Glomerular endothelial cell (primary cell): ENCODE measurements around the gene KLHL20. TPM values are rescaled to one million over a fixed set of nuclear protein-coding genes. Genes with fewer than 3 reads are reported as not detected.
A peak's percentile ranks its signal among the peaks of the same experiment; 100 is the strongest.
"Not testable (repeated sequence)": the region's sequence is repeated elsewhere in the genome, so short reads cannot be mapped to it uniquely, and the experiment has no call there.

ENCODE experiments used
- DNase-seq: peaks from one replicate; pipeline ENCODE4 v3.0.0-alpha.2; 2011; ENCODE audit warnings: low read depth, low spot score; ENCODE audit errors: extremely low read depth
- total RNA-seq: library from RNA; depleted of rRNA; stranded (reverse); fragments of >200 nt; gene quantifications from 2 replicates; pipeline ENCODE4 v1.2.3, GENCODE V29; 2015

The KLHL20 gene, protein sequence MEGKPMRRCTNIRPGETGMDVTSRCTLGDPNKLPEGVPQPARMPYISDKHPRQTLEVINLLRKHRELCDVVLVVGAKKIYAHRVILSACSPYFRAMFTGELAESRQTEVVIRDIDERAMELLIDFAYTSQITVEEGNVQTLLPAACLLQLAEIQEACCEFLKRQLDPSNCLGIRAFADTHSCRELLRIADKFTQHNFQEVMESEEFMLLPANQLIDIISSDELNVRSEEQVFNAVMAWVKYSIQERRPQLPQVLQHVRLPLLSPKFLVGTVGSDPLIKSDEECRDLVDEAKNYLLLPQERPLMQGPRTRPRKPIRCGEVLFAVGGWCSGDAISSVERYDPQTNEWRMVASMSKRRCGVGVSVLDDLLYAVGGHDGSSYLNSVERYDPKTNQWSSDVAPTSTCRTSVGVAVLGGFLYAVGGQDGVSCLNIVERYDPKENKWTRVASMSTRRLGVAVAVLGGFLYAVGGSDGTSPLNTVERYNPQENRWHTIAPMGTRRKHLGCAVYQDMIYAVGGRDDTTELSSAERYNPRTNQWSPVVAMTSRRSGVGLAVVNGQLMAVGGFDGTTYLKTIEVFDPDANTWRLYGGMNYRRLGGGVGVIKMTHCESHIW
- total RNA-seq = 23.0 and 29.4 TPM in 2 replicates

DNA sequence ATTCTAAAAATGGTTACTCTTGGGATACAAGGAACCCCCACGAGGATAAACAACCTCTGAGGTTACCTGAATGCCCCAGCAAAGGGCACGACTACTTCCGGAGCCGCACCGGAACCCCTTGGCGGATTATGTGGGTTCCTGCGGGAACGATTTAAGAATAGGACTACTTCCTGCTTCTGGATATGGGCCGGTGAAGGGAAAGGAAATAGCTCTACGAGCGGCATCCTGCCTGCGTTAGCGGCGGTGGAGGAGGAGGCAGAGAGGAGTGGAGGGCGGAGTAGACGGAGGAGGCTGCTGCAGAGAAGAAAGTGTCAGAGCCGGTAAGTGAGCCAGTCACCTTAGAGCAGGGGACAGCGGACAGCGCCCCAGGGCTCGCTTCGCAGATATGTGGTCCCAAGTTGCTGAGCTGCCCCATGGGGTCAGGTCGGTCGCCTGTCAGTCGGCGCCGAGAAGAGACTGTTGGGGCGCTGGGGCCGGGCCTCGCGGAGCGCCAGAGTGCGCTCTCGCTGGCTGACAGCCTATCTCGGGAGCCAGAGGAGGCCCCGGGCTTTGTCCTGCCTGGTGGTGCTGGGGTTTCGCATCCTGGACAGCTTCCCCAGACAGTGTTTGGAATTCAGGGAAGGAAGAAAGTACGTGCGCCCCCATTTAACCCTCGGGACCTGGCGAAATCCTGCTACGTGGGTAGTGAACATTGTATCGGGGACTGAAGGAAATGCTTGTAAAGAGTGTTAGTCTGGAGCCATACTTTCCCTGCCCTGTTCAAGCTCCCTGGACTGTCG, at the start of gene KLHL20:
Gene KLHL20 (plus strand): TSS at position 223 of the 779 bp plus-strand sequence. CDS start 1,063 bp downstream, outside the sequence.
- peak; percentile 70 for DNase-seq

DNA sequence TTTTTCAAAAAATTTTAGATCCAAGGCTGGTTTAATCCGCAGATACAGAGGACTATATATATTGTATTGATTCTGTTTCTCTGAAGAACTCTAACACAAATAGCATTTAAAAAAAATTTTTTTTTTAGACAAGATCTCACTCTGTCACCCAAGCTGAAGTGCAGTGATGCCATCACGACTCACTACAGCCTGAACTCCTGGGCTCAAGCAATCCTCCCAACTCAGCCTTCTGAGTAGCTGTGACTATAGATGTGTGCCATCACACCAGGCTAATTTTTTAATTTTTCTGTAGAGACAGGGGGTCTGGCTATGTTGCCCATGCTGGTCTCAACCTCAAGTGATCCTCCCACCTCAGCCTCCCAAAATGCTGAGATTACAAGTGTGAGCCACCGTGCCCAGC, 48.1 kb upstream of the KLHL20 start:
- no peak for DNase-seq

DNA sequence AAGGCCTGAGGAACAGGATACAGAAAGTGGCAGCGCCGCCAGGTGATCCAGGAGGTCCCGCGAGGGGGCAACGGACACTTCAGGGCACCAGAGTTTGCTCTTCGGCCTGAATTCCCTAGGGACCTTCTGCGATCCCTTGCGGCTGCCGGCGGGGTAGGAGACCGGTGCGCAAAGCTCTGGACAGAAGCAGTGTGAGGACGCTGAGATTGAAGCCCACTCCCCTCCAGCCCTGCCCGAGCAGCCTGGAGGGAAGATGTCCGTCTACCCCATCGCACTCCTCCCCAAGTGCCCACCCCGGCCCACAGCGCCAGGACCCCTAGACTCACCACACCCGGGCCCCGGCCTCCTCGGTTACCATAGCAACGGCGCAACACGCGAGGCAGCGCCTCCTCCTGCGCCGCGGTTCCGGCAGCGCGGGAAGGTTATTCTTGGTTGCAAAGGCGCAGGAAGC, 45.3 kb upstream of the KLHL20 start, which contains the start of gene ANKRD45:
Gene ANKRD45 (minus strand): TSS at position 361 of the 451 bp plus-strand sequence. CDS start 10,433 bp downstream, outside the sequence.
- DNase-seq = no peak

DNA sequence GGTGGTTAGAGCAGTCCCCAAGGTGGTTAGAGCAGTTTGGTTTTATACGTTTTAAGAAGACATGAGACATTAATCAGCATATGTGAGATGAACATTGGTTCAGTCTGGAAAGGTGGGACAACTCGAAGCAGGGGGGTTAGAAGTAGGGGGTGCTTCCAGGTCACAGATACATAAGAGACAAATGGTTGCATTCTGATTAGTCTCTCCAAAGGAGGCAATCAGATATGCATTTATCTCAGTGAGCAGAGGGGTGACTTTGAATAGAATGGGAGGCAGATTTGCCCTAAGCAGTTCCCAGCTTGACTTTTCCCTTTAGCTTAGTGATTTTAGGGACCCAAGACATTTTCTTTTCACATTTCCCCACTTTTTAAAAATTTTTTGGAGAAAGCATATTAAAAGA, 40.3 kb upstream of the KLHL20 start:
- DNase-seq = not testable (repeated sequence)

DNA sequence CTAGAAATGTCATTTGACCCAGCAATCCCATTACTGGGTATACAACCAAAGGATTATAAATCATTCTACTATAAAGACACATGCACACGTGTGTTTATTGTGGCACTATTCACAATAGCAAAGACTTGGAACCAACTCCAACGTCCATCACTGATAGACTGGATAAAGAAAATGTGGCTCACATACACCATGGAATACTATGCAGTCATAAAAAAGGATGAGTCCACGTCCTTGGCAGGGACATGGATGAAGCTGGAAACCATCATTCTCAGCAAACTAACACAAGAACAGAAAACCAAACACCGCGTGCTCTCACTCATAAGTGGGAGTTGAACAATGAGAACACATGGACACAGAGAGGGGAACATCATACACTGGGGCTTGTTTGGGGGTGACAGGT, 34.6 kb upstream of the KLHL20 start:
- DNase-seq = not testable (repeated sequence)

DNA sequence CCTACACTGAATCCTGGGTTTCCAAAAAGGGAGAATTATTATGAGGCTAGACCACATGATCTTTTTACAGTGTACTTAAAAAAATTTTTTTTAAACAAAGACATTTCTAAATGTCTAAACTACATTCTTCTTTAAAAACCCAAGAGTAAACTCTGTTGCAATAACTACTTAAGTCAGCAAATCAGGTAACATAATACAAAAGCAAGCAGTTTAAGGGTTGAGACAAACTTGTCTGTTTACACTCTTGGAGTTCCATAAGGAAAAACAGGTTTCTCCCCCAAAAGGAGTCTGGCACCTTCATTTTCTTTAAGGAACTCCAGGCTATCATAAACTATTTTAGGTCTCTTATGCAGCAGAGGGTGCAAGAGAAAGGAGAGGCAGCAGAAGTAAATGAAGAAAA, 32.6 kb upstream of the KLHL20 start:
- no peak for DNase-seq

DNA sequence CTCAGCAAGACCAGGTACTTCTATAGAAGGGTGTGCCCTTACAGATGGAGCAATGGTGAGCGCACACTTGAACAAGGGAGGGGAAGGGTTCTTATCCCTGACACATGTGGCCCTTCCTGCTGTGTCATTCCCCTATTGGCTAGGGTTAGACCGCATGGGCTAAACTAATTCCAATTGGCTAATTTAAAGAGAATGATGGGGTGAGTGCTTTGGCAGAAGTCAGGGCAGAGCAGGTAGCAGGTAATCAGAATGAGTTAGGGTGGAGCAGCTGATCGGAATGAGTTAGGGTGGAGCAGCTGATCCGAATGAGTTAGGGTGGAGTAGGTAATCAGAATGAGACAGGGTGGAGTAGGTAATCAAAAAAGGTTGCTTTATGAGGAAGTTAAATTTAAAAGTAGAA, 30.9 kb upstream of the KLHL20 start:
- not testable (repeated sequence) for DNase-seq

DNA sequence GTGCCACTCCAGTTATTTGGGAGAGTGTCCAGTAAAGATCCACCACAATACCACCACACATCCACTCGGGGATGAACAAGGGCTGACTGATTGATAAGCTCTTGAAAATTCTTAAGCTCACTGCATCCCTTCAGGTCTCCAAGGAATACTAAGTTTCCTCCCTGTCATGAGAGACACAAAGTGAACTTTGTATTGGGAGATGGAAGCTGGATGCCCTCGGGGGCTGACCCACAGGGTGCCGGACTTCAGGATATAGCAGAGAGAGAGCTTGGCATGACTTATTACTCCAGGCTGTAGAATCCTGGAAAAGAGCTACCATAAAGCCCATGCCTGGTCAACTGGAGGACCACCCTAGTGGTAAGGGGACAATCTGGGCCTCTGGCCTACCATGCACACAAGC, 29.7 kb upstream of the KLHL20 start:
- not testable (repeated sequence) for DNase-seq

DNA sequence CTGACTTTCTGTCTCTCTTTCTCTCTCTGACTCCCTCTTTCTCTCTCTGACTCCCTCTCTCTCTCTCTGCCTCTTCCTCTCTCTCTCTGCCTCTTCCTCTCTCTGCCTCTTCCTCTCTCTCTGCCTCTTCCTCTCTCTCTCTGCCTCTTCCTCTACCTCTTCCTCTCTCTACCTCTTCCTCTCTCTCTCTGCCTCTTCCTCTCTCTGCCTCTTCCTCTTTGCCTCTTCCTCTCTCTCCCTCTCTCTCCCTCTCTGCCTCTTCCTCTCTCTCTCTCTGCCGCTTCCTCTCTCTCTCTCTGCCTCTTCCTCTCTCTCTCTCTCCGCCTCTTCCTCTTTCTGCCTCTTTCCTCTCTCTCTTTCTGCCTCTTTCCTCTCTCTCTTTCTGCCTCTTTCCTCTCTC, 26.5 kb upstream of the KLHL20 start:
- no peak for DNase-seq

DNA sequence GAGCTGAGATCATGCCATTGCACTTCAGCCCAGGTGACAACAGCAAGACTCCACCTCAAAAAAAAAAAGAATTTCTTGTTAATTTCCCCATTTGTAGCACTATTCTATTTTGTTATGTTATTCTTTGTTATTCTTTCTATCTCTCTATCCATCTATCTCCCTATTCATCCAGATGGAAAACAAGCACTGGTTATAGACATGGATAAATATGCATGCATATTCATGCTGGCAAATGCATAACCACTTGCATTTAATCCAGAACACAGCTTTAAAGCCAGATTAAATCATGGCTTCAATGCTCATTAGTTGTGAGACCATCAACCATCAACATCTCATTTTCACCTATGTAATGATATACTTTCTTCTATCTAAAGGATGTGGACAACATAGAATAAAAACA, 21.5 kb upstream of the KLHL20 start:
- DNase-seq = no peak

DNA sequence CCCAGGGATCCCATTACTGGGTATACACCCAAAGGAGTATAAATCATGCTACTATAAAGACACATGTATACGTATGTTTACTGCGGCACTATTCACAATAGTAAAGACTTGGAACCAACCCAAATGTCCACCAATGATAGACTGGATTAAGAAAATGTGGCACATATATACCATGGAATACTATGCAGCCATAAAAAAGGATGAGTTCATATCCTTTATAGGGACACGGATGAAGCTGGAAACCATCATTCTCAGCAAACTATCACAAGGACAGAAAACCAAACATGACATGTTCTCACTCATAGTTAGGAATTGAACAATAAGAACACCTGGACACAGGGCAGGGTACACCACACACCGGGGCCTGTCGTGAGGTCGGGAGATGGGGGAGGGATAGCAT, 13.5 kb upstream of the KLHL20 start:
- not testable (repeated sequence) for DNase-seq

DNA sequence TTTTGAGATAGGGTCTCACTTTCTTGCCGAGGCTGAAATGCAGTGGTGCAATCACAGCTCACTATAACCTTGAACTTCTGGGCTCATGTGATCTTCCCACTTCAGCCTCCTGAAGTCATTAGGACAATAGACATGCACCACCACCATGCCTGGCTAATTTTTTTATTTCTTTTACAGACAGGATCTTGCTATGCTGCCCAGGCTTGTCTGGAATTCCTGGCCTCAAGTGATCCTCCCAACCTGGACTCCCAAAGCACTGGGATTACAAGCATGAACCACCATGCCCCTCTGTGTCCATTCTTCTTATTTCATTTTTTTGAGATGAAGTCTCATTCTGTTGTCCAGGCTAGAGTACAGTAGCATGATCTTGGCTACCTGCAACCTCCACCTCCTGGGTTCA, 12.0 kb upstream of the KLHL20 start:
- DNase-seq = no peak

DNA sequence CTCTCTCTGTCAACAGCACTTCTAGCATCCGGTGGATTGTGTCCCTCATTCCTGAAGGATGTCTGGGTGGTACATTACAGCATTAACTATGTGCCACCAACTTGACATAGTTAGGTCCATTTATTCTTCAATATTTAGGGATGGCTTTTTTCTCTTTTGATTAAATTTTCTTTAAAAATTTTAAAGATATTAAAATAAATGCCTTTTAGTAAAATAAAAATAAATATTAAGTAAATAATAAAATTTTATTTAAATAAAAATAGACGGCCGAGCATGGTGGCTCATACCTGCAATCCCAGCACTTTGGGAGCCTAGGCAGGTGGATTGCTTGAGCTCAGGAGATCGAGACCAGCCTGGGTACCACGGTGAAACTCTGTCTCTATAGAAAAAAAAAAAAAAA, 9.7 kb upstream of the KLHL20 start:
- no peak for DNase-seq

DNA sequence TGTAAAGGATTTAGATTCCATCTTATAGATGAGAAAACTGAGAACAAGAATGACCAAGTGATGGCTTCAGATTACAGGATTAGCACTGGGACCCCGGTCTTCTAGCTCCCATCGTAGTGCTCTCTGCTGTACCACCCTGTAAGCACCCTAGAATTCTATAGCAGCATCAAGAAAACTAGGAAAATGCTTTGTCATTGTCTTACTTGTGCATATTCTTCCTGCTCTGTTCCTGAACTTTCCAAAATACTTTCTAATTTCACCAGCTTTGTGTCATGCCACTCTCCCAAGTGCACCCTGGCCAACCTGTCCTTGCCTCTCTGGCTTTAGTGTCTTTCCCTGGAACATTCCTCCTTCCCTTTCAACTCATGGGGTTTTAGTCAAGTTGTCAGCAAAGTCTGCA, 6.0 kb upstream of the KLHL20 start:
- no peak for DNase-seq

DNA sequence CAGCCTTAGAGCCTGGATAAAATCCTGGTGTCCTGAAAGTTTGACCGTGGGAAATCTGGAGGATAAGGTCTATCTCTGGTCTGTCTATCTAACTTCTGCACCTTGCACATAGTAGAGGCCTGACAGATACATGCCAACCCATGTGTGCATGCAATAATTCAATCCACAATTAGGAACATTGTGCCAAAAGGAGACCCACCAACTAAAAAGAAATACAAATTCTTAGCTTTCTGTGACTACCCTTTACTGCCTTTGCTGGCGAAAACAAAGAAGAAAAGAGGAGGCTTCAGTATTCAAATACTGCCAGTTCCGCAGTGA, 381 bp upstream of the KLHL20 start:
- peak; percentile 7 for DNase-seq

DNA sequence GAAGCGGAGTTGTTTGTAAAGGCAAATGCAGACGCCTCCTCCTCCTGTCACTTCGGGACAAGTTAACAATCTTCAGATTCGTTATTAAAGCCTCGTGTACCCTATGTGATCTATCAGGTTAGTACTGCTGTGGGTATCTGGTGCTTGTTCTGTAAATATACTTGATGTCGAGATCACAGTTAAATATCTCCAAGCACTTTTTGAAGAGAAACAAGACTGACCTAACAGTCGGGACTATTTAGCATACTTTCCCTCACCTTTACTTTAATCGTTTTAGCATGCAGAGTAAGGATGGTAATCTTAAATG, 710 bp downstream of the KLHL20 start:
- no peak for DNase-seq

DNA sequence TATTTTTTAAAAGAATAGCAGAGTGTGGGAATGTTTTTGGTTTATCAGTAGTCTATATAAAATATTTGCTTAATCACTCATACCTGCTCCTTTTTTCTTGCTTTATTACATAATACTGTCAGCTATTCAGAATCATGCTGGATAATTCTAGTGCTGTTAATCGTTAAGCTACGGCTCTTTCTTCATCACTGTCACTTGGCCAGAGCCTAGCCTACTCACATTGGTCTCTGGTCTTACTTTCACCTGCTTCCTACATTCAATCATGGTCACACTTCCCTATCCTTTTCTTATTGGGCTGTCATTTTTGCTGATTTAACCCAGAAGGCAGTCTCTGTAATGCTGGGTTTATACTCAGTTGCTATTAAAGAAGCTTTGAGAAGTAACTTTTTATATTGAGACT, 2.5 kb downstream of the KLHL20 start:
- no peak for DNase-seq

DNA sequence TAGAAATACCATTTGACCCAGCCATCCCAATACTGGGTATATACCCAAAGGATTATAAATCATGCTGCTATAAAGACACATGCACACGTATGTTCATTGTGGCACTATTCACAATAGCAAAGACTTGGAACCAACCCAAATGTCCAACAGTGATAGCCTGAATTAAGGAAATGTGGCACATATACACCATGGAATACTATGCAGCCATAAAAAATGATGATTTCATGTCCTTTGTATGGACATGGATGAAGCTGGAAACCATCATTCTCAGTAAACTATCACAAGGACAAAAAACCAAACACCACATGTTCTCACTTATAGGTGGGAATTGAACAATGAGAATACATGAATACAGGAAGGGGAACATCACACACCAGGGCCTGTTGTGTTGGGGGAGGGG, 16.6 kb downstream of the KLHL20 start:
- not testable (repeated sequence) for DNase-seq

DNA sequence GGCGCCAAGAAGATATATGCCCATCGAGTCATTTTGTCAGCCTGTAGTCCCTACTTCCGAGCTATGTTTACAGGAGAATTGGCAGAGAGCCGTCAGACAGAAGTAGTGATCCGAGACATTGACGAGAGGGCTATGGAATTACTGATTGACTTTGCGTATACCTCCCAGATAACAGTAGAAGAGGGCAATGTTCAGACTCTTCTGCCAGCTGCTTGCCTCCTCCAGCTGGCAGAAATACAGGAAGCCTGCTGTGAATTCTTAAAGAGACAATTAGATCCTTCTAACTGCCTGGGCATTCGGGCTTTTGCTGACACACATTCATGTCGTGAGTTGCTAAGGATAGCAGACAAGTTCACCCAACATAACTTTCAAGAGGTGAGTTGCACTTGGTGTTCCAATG, 19.1 kb downstream of the KLHL20 start:
- DNase-seq = no peak

DNA sequence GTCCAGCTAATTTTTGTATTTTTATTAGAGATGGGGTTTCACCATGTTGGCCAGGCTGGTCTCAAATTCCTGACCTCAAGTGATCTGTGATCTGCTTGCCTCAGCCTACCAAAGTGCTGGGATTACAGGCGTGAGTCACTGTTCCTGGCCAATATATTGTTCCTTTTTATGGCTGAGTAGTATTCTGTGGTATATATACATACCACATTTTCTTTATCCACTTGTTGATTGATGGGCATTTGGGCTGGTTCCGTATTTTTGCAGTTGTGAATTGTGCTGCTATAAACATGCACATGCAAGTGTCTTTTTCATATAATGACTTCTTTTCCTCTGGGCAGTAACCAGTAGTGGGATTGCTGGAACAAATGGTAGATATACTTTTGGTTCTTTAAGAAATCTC, 21.3 kb downstream of the KLHL20 start:
- not testable (repeated sequence) for DNase-seq

DNA sequence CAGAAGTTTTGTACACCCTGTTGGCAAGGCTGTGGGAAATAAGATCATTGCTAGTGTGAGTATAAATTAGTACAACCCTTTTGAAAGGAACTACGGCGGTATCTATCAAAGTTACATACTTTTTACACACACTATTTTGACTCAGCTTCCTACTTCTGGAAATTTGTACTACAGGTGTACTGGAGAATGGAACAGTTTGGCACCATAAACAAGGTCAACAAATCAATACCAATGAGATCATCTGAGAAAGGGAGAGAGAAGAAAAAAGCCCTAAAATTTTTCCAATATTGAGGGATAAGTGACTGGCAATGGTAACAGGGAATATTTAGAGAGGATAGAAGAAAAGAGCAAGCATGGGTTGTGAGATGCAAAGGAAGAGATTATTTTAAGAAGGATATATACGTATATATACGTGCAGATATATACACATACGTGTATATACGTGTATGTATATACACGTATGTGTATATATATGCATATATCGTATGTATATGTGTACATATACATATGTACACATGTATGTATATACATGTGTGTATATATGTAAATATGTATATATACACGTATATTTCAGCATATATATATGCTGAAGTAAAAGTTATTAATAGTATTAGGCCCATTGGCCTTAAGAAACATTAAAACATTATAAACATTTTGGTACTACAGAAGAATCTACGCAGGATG, 27.6 kb downstream of the KLHL20 start:
- no peak for DNase-seq
